ENCODE results near the gene PPP1R8.
A peak's percentile ranks its signal among the peaks of the same experiment; 100 is the strongest.
"Not testable (repeated sequence)": the region's sequence is repeated elsewhere in the genome, so short reads cannot be mapped to it uniquely, and the experiment has no call there.

PPP1R8 gene

DNA sequence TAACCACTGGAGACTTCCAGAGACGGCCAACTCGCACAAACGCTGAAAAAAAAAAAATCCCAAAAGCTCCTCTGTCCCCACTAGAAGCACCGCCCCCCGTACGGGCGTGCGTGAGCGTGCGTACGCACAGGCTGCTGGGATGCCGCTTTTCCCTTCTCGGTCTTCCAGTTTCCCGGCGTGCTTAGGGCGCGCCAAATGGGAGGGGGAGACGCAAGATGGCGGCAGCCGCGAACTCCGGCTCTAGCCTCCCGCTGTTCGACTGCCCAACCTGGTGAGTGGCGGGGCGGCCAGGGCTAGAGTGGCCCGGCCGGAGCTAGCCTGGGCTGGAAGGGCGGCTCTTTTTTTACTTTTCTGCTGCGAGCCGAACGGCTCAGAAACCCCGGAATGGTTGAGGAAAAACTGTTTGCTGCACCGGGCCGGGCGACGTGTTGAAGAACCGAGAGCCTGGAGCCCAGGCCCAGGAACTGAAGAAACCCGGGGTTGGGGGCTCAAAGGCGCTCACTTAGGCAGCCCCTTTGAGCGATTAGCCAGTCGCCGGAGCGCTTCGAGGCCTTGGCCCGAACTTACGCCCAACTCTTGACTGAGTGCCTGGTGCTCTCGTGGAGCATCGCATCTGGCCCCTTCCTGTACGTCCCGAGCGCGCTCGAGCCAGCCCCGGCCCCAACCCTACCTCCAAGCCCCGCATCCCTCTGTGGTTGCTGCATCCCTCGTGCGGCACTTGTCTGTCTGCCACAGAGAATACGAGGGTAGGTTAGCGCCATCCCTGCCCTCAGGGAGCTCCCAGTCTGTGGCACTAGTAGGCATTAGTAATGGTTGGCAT, at the start of gene PPP1R8:
Gene PPP1R8 (plus strand): TSS at position 162 of the 820 bp plus-strand sequence. CDS start 54 bp downstream, at position 216.
- peak; percentile 74 to 87 for DNase-seq (ENCODE audit: low read depth in 1 of 2, low spot score in 1 of 2)

DNA sequence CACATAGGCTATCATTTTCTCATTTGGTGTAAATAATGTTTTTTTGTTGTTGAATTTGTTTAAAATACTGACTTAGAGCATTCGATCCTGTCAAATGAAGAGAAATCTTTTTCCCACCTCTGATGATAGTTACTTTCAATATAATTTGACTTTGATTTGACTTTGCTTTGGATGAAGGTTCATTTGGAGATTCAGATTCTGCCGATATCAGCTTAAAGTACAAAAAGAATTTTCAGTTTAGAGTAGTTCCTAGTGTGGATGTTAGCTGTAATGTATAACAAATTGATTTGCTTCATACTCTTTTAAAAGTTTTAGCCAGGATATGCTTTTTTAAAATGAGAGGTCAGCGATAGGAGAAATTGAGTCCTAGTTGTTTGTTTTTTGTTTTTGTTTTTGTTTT, 47.6 kb upstream of the PPP1R8 start:
- no peak for DNase-seq (ENCODE audit: low read depth in 1 of 2, low spot score in 1 of 2)

DNA sequence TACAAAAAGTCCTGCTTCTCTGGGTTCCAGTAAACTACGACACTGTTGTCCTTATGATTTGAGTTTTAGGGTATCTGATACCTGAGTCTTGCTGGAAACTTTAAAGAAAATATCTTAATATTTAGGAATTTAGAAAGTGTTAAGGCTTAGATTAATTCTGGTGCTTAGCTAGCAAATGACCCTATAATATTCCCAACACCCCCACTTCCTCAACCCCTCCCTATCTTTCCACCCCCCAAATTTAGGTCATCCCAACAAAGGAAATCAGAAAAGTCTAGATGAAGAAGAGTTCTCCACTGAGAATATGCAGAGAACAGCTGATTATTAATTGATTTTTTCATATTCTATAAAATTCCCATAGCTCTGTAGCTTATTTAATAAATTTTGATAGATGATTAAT, 45.9 kb upstream of the PPP1R8 start:
- no peak for DNase-seq (ENCODE audit: low read depth in 1 of 2, low spot score in 1 of 2)

DNA sequence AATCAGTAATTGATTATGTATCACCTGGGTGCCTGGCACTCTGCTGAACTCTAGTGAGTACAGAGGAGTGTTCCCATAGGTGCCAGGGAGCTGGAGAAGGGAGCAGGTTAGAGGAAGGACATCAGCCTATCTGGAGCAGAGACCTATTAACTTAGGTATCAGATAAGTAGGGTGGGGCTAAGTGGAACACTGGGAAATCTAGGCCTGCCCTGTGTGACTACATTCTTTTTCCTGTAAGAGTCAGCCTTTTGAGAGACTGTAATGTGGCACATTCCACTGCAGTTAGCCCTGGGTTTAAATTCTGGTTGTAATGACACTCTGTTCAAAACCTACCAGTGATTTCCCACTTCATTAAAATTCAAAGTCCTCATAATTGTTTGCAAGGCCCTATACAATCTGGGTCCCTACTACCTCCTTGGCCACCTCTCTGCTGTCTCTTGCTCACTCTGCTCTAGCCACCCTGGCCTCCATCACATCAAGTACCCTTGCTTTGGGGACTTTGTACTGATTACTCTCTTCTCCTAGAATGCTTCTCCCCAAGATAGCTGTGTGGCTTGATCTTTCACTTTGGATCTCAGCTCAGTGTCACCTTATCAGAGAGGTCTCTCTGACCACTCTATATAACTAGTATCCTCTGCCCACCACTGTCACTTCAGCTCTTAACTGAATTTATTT, 44.7 kb upstream of the PPP1R8 start:
- no peak for DNase-seq (ENCODE audit: low read depth in 1 of 2, low spot score in 1 of 2)

DNA sequence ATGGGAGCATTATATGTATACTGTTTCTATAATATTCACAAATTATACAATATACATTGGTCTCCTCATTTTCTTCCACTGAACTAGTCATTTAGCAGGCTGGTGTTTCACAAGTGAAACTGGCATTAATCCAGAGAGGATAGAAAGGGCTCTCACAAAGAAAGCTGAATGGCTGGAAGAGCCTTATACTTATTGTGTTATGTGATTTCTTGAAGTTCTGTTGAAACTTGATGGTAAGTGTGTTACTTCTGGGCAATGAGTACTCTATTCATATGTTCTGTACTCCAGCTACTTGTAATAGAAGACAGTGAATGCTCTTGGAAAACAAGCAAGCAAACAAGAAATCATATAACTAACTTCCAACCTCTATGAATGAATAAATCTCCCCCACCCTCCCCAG, 42.7 kb upstream of the PPP1R8 start:
- DNase-seq (ENCODE audit: low read depth in 1 of 2, low spot score in 1 of 2) = no peak

DNA sequence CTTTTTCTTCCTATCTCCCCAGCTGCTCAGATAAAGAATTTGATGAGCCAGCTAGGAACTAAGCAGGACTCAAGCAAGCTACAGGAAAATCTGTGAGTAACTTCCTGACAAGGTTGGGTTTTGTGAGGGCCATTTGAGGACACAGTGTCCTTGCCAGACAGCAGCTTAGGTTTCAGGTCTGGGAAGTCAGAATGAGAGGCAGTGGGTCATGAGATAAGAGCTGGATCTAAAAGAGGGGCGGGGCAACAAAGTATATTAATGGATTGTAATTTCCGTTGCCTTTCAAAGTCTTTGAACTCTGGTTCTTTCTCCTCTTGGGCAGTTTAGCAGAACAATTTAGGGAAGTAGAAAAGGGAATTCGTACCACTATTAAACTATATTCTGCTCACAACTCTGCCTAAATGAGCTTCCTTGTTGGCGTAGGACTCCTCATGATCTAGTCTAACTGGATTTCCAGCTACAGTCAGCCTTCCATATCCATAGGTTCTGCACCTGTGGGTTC, 41.0 kb upstream of the PPP1R8 start:
- DNase-seq (ENCODE audit: low read depth in 1 of 2, low spot score in 1 of 2) = no peak

DNA sequence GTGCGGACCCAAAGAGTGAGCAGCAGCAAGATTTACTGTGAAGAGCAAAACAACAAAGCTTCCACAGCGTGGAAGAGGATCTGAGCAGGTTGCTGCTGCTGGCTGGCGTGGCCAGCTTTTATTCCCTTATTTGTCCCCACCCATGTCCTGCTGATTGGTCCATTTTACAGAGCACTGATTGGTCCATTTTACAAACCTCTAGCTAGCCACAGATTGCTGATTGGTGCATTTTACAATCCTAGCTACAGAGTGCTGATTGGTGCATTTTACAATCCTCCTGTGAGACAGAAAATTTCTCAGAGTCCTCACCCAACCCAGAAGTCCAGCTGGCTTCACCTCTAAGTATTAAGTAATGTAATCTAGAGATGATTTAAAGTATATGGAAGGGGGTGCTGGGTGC, 40.3 kb upstream of the PPP1R8 start:
- DNase-seq (ENCODE audit: low read depth in 1 of 2, low spot score in 1 of 2) = not testable (repeated sequence)

DNA sequence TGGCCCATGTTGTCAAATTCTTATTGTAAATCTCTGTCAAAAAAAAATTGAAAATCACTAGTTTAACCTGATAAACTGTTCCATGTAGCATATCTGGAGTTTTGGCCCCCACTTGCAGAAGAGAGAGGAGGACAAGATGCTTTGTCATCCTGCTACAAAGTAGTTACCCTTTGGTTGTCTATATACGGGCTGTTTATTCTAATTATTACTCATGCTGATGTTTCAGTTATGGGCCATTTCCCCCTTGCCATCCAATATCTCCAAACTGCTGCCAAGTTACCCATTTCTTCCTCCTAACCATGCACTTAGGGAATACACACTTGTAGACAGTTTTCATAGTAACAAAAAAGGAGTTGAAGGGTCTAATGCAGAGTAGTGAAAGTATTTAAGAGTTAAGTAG, 35.0 kb upstream of the PPP1R8 start:
- no peak for DNase-seq (ENCODE audit: low read depth in 1 of 2, low spot score in 1 of 2)

DNA sequence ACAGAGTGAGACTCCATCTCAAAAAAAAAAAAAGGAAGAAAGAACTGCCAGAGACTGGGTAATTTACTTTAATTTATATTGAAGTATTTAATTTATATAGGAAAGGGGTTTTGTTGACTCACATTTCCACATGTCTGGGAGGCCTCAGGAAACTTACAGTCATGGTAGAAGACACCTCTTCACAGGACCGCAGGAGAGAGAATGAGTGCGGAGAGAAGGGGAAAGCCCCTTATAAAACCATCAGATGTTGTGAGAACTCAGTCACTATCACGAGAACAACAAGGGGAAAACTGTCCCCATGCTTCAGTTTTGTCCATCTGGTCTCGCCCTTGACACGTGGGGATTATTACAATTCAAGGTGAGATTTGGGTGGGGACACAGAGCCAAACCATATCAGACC, 25.8 kb upstream of the PPP1R8 start:
- peak in 1 of 2 donors; percentile 1 for DNase-seq (ENCODE audit: low read depth in 1 of 2, low spot score in 1 of 2)

DNA sequence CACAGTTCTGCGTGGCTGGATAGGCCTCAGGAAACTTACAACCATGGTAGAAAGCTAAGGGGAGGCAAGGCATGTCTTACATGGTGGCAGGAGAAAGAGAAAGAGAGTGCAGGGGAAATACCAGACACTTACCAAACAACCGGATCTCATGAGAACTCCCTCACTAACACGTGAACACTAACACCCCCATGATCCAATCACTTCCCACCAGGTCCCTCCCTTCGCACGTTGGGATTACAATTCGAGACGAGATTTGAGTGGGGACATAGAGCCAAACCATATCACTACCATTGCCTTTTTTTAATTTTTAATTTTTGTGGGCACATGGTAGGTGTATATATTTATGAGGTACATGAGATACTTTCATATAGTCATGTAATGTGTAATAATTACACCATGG, 23.8 kb upstream of the PPP1R8 start:
- DNase-seq (ENCODE audit: low read depth in 1 of 2, low spot score in 1 of 2) = no peak

DNA sequence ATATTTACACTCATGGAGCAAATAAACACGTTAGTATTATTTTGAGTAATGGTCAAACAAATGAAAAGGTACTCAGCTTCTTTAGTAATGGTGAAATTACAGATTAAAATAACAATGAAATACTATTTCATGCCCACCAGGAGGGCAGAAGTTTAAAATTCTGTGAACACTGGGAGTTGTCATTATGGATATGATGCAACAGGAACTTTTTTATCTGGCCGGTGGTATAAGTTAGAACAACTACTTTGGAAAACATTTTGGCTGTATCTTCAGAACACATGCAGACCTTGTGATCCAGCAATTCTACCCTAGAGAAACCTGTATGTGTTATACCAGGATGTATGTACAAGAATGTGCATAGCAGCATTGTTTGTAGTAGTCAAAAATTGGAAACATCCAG, 23.2 kb upstream of the PPP1R8 start:
- DNase-seq (ENCODE audit: low read depth in 1 of 2, low spot score in 1 of 2) = no peak

DNA sequence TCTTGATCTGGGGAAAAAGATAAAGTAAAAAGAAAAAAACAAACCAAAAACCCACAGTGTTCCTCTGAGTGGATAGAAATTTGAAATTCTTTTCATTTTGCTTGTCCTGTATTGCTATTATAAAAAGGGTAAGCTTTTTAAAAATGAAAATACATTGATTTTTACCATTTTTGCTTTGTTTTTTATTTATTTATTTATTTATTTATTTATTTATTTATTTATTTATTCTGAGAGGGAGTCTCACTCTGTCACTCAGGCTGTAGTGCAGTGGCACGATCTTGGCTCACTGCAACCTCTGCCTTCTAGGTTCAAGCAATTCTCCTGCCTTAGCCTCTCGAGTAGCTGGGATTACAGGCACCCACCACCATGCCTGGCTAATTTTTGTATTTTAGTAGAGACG, 22.5 kb upstream of the PPP1R8 start:
- not testable (repeated sequence) for DNase-seq (ENCODE audit: low read depth in 1 of 2, low spot score in 1 of 2)

DNA sequence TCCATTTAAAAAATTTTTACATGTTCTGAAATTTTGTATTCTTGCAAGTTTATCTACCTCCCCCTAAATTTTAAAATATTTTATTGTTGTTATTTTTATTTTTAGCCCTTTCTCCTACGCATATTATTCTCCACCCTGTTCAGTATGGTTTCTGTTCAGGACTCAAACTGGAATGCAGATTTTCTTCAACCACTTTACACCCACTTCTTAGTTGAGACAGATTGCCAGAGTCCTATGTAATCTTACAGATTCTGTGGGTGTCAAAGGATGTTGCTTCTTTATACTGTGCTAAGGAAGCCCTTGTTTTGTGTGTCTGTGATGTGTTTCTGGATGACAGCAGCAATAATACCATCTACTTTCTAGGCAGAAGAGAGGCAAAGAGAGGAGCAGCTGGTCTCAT, 20.7 kb upstream of the PPP1R8 start:
- no peak for DNase-seq (ENCODE audit: low read depth in 1 of 2, low spot score in 1 of 2)

DNA sequence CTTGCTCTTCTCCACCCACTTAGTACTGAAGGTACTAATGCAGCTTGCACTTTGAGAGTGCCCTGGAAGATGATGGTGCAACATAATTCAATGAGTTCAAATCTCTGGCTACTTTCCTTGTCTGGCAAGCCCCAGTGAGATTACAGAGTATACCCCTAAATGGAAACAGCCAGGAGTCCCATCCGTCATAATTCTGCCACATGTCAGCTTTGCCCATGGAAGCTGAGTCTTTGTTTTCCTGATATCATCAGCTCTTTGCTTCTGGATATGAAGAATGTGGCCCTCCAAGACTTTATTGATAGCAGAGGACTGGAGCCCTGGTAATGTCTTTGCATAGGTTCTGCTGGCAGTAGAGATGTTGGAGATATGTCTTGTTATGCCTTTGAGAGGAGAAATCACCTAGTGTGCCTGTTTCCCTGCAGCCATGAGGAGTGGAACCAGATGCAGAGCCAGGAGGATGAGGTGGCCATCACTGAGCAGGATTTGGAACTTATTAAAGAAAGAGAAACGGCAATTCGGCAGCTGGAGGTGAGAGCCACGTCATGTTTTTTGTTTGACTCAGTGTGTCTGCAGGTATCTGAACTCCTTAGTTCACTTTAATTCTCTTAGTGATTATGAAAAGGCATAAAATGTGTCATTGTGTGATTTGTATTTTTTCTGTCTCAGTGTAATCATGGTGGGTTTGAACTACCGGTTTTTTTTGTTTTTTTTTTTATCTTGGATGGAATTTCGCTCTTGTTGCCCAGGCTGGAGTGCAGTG, 18.7 kb upstream of the PPP1R8 start:
- DNase-seq (ENCODE audit: low read depth in 1 of 2, low spot score in 1 of 2) = no peak

DNA sequence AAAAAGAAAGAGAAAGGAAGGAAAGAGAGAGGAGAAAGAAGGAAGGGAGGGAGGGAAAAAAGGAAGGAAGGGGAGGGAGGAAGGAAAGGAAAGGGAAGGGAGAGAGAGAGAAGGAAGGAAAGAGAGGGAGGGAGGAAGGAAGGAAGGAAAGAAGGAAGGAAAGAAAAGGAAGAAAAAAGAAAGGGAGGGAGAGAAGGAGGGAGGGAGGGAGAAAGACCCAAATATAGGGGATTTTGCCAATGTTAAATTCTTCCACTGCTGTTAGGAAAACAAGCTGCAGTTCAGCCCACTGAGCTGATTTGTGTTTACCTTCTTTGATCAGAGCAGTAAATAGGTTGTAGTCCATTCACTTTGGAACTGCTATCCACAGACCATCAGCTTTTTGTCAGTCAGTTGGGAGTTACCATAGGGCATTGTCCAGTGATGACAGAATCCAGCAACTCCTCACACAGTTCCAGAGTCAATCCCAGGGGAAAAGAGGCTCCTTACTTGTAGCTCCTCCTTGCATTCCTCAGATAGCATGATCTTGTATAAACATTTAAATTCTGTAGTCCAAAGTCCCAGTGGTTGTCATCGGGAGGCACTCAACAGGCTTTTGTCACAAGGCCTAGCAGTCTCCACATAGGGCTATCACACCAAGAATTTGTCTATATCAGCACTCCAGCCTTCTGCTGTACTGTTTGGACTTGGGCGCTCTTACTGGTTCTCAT, 13.5 kb upstream of the PPP1R8 start:
- no peak for DNase-seq (ENCODE audit: low read depth in 1 of 2, low spot score in 1 of 2)

DNA sequence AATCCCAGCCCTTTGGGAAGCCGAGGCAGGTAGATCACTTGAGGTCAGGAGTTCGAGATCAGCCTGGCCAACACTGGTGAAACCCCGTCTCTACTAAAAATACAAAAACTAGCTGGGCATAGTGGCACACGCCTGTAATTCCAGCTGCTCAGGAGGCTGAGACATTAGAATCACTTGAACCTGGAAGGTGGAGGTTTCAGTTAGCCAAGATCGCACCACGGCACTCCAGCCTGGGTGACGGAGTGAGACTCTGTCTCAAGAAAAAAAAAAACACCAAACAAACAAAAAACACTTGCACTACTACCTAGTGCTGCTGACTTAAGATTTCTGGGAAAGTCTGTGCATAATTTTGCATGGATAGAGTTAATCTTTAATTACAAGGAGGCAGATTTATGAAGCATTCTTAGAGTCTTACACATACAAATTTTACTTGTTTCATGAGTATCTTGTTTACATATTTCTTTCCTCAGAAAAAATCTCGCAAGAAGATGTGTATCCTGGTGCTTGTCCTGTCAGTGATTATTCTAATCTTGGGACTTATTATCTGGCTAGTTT, 8.7 kb upstream of the PPP1R8 start:
- no peak for DNase-seq (ENCODE audit: low read depth in 1 of 2, low spot score in 1 of 2)

DNA sequence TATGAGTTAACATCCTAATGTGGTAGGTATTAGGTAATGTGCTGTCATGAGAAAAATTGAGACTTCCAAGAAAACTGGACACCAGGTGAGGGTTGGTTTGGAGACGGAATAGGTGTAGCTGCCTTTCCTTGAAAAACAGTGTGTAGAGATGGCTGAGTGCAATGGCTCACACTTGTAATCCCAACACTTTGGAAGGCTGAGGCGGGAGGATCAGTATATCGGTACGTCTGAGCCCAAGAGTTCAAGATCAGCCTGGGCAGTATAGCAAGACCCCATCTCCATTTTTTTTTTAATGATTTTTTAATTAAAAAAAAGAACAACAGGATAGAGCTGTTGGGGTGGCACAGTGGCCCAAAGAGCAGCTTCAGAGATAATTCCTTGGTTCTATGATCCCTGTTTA, 6.8 kb upstream of the PPP1R8 start:
- no peak for DNase-seq (ENCODE audit: low read depth in 1 of 2, low spot score in 1 of 2)

DNA sequence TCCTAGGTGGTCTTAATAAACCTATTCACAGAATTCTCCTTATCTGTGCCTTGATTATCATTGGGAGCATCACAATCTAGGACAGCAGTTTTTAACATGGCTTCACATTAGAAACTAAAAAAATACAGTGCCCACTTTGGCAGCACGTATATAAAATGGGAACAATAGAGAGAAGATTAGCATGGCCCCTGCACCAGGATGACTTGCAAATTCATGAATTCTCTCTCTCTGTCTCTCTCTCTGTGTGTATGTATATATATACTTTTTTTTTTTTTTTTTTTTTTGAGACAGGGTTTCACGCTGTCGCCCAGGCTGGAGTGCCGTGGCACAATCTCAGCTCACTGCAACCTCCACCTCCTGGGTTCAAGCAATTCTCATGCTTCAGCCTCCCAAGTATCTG, 6.2 kb upstream of the PPP1R8 start:
- DNase-seq (ENCODE audit: low read depth in 1 of 2, low spot score in 1 of 2) = no peak

DNA sequence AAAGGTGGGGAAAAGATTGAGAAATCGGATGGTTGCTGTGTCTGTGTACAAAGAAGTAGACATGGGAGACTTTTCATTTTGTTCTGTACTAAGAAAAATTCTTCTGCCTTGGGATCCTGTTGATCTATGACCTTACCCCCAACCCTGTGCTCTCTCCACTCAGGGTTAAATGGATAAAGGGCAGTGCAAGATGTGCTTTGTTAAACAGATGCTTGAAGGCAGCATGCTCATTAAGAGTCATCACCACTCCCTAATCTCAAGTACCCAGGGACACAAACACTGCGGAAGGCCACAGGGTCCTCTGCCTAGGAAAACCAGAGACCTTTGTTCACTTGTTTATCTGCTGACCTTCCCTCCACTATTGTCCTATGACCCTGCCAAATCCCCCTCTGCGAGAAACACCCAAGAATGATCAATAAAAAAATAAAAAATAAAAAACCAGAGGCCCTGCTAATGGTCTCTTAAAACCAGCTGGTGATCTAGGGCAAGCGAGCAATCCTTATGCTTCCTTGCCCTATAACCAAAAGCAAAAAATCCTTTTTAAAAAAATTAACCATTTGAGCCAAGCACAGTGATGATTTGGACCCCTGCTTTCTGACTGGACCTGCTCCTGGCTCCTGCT, 1.1 kb upstream of the PPP1R8 start:
- DNase-seq (ENCODE audit: low read depth in 1 of 2, low spot score in 1 of 2) = not testable (repeated sequence)

Measured in activated CD4-positive, alpha-beta T cell treated with anti-CD3 and anti-CD28 coated beads, Interleukin-2, amount 50 U/mL, for 24 hours (primary cell).